ENCODE results near the gene ILDR1. TPM values are rescaled to one million over a fixed set of nuclear protein-coding genes. Genes with fewer than 3 reads are reported as not detected.
"Not testable (repeated sequence)": the region's sequence is repeated elsewhere in the genome, so short reads cannot be mapped to it uniquely, and the experiment has no call there.

Gene ILDR1
- total and polyA plus RNA-seq, 2 donors, result 0.76 to 2.1 TPM

- Histone ChIP-seq H3K36me3 (ENCODE audit: control insufficient read depth in 2 of 2, insufficient read depth in 2 of 2, low read length in 1 of 2) (no peaks in the 10 kb centered on the region), H3K4me3 (ENCODE audit: low read length in 2 of 2) (no peak overlapping the region), H3K27ac (ENCODE audit: low read depth in 1 of 2, low read length in 1 of 2) (no peak overlapping the region), H3K4me1 (ENCODE audit: control insufficient read depth in 2 of 2, insufficient read depth in 2 of 2, low read length in 2 of 2) (no peaks in the 10 kb centered on the region), H3K27me3 (ENCODE audit: control insufficient read depth in 2 of 2, insufficient read depth in 1 of 2, low read length in 1 of 2) (no peaks in the 10 kb centered on the region), H3K9me3 (ENCODE audit: control insufficient read depth in 2 of 2, insufficient read depth in 1 of 2, low read length in 1 of 2) (no peaks in the 10 kb centered on the region)
- 97% methylated on average over 2 of the region's 2 CpGs for WGBS
- DNase-seq (ENCODE audit: low read depth in 6 of 9, low spot score in 9 of 9), result no peak
Observed at GRCh38 chr3:122057671-122058070, 35.6 kb upstream of the ILDR1 start.

- no peak within 1 kb of the TSS for H3K27ac ChIP-seq (ENCODE audit: low read depth in 1 of 2, low read length in 1 of 2)
- no peaks in the 10 kb centered on the region for H3K27me3 ChIP-seq (ENCODE audit: control insufficient read depth in 2 of 2, insufficient read depth in 1 of 2, low read length in 1 of 2)
- no peaks in the 10 kb centered on the region for H3K4me1 ChIP-seq (ENCODE audit: control insufficient read depth in 2 of 2, insufficient read depth in 2 of 2, low read length in 2 of 2)
- no peak within 1 kb of the TSS for H3K4me3 ChIP-seq (ENCODE audit: low read length in 2 of 2)
- no peaks in the 10 kb centered on the region for H3K36me3 ChIP-seq (ENCODE audit: control insufficient read depth in 2 of 2, insufficient read depth in 2 of 2, low read length in 1 of 2)
- 4% methylated on average over 3 of the region's 3 CpGs for WGBS
- DNase-seq (ENCODE audit: low read depth in 6 of 9, low spot score in 9 of 9), result peak in 1 of 9 donors; percentile 26
- no peaks in the 10 kb centered on the region for H3K9me3 ChIP-seq (ENCODE audit: control insufficient read depth in 2 of 2, insufficient read depth in 1 of 2, low read length in 1 of 2)
Observed at GRCh38 chr3:122055215-122055614, 33.2 kb upstream of the ILDR1 start, which contains the start of gene CD86. Gene CD86, plus strand, starts transcription at chr3:122055362. Its CDS starts 128 bp downstream, at chr3:122055490.

GRCh38 chr3:122052968-122053367, 30.9 kb upstream of the ILDR1 start:
- H3K27me3 ChIP-seq (ENCODE audit: control insufficient read depth in 2 of 2, insufficient read depth in 1 of 2, low read length in 1 of 2), result no peaks in the 10 kb centered on the region
- no peak overlapping the region for H3K4me3 ChIP-seq (ENCODE audit: low read length in 2 of 2)
- DNase-seq (ENCODE audit: low read depth in 6 of 9, low spot score in 9 of 9), result no peak
- 72% methylated on average over 3 of the region's 3 CpGs for WGBS
- no peaks in the 10 kb centered on the region for H3K4me1 ChIP-seq (ENCODE audit: control insufficient read depth in 2 of 2, insufficient read depth in 2 of 2, low read length in 2 of 2)
- H3K27ac ChIP-seq (ENCODE audit: low read depth in 1 of 2, low read length in 1 of 2), result no peak overlapping the region
- H3K36me3 ChIP-seq (ENCODE audit: control insufficient read depth in 2 of 2, insufficient read depth in 2 of 2, low read length in 1 of 2), result no peaks in the 10 kb centered on the region
- no peaks in the 10 kb centered on the region for H3K9me3 ChIP-seq (ENCODE audit: control insufficient read depth in 2 of 2, insufficient read depth in 1 of 2, low read length in 1 of 2)

- not testable (repeated sequence) for H3K9me3 ChIP-seq (ENCODE audit: control insufficient read depth in 2 of 2, insufficient read depth in 1 of 2, low read length in 1 of 2); H3K4me3 ChIP-seq (ENCODE audit: low read length in 2 of 2); H3K36me3 ChIP-seq (ENCODE audit: control insufficient read depth in 2 of 2, insufficient read depth in 2 of 2, low read length in 1 of 2); H3K4me1 ChIP-seq (ENCODE audit: control insufficient read depth in 2 of 2, insufficient read depth in 2 of 2, low read length in 2 of 2); H3K27me3 ChIP-seq (ENCODE audit: control insufficient read depth in 2 of 2, insufficient read depth in 1 of 2, low read length in 1 of 2); DNase-seq (ENCODE audit: low read depth in 6 of 9, low spot score in 9 of 9); H3K27ac ChIP-seq (ENCODE audit: low read depth in 1 of 2, low read length in 1 of 2)
- WGBS, result 97% methylated on average over 11 of the region's 11 CpGs
Observed at GRCh38 chr3:122047773-122048172, 25.7 kb upstream of the ILDR1 start.

- H3K4me1 ChIP-seq (ENCODE audit: control insufficient read depth in 2 of 2, insufficient read depth in 2 of 2, low read length in 2 of 2); H3K36me3 ChIP-seq (ENCODE audit: control insufficient read depth in 2 of 2, insufficient read depth in 2 of 2, low read length in 1 of 2); H3K27ac ChIP-seq (ENCODE audit: low read depth in 1 of 2, low read length in 1 of 2); H3K27me3 ChIP-seq (ENCODE audit: control insufficient read depth in 2 of 2, insufficient read depth in 1 of 2, low read length in 1 of 2); H3K4me3 ChIP-seq (ENCODE audit: low read length in 2 of 2); DNase-seq (ENCODE audit: low read depth in 6 of 9, low spot score in 9 of 9); H3K9me3 ChIP-seq (ENCODE audit: control insufficient read depth in 2 of 2, insufficient read depth in 1 of 2, low read length in 1 of 2): not testable (repeated sequence)
- 96% methylated on average over 9 of the region's 16 CpGs for whole genome bisulfite sequencing
Observed at GRCh38 chr3:122047296-122047695, 25.2 kb upstream of the ILDR1 start.

GRCh38 chr3:122033023-122033422, 11.0 kb upstream of the ILDR1 start:
- no peak overlapping the region for H3K4me3 ChIP-seq (ENCODE audit: low read length in 2 of 2)
- H3K27ac ChIP-seq (ENCODE audit: low read depth in 1 of 2, low read length in 1 of 2), result no peak overlapping the region
- 92% methylated on average over 1 of the region's 1 CpG for WGBS
- no peak for DNase-seq (ENCODE audit: low read depth in 6 of 9, low spot score in 9 of 9)
- no peaks in the 10 kb centered on the region for H3K4me1 ChIP-seq (ENCODE audit: control insufficient read depth in 2 of 2, insufficient read depth in 2 of 2, low read length in 2 of 2)
- H3K9me3 ChIP-seq (ENCODE audit: control insufficient read depth in 2 of 2, insufficient read depth in 1 of 2, low read length in 1 of 2), result peaks cover 0 to 10% of the 10 kb centered on the region in 2 donors
- no peaks in the 10 kb centered on the region for H3K27me3 ChIP-seq (ENCODE audit: control insufficient read depth in 2 of 2, insufficient read depth in 1 of 2, low read length in 1 of 2)
- H3K36me3 ChIP-seq (ENCODE audit: control insufficient read depth in 2 of 2, insufficient read depth in 2 of 2, low read length in 1 of 2), result no peaks in the 10 kb centered on the region

GRCh38 chr3:122032531-122032930, 10.5 kb upstream of the ILDR1 start:
- H3K27me3 ChIP-seq (ENCODE audit: control insufficient read depth in 2 of 2, insufficient read depth in 1 of 2, low read length in 1 of 2), result no peaks in the 10 kb centered on the region
- 99% methylated on average over 1 of the region's 1 CpG for WGBS
- H3K9me3 ChIP-seq (ENCODE audit: control insufficient read depth in 2 of 2, insufficient read depth in 1 of 2, low read length in 1 of 2), result peaks cover 0 to 10% of the 10 kb centered on the region in 2 donors
- DNase-seq (ENCODE audit: low read depth in 6 of 9, low spot score in 9 of 9), result no peak
- H3K4me1 ChIP-seq (ENCODE audit: control insufficient read depth in 2 of 2, insufficient read depth in 2 of 2, low read length in 2 of 2), result no peaks in the 10 kb centered on the region
- H3K4me3 ChIP-seq (ENCODE audit: low read length in 2 of 2), result no peak overlapping the region
- no peak overlapping the region for H3K27ac ChIP-seq (ENCODE audit: low read depth in 1 of 2, low read length in 1 of 2)
- H3K36me3 ChIP-seq (ENCODE audit: control insufficient read depth in 2 of 2, insufficient read depth in 2 of 2, low read length in 1 of 2), result no peaks in the 10 kb centered on the region

GRCh38 chr3:122031123-122031468, 9.0 kb upstream of the ILDR1 start:
- no peaks in the 10 kb centered on the region for H3K4me1 ChIP-seq (ENCODE audit: control insufficient read depth in 2 of 2, insufficient read depth in 2 of 2, low read length in 2 of 2)
- DNase-seq (ENCODE audit: low read depth in 6 of 9, low spot score in 9 of 9), result no peak
- H3K27ac ChIP-seq (ENCODE audit: low read depth in 1 of 2, low read length in 1 of 2), result no peak overlapping the region
- H3K36me3 ChIP-seq (ENCODE audit: control insufficient read depth in 2 of 2, insufficient read depth in 2 of 2, low read length in 1 of 2), result no peaks in the 10 kb centered on the region
- 94% methylated on average over 1 of the region's 1 CpG for WGBS
- H3K9me3 ChIP-seq (ENCODE audit: control insufficient read depth in 2 of 2, insufficient read depth in 1 of 2, low read length in 1 of 2), result no peaks in the 10 kb centered on the region
- H3K4me3 ChIP-seq (ENCODE audit: low read length in 2 of 2), result no peak overlapping the region
- no peaks in the 10 kb centered on the region for H3K27me3 ChIP-seq (ENCODE audit: control insufficient read depth in 2 of 2, insufficient read depth in 1 of 2, low read length in 1 of 2)

- no peaks in the 10 kb centered on the region for H3K27me3 ChIP-seq (ENCODE audit: control insufficient read depth in 2 of 2, insufficient read depth in 1 of 2, low read length in 1 of 2)
- WGBS, result 95% methylated on average over 3 of the region's 3 CpGs
- H3K36me3 ChIP-seq (ENCODE audit: control insufficient read depth in 2 of 2, insufficient read depth in 2 of 2, low read length in 1 of 2), result no peaks in the 10 kb centered on the region
- no peaks in the 10 kb centered on the region for H3K4me1 ChIP-seq (ENCODE audit: control insufficient read depth in 2 of 2, insufficient read depth in 2 of 2, low read length in 2 of 2)
- H3K27ac ChIP-seq (ENCODE audit: low read depth in 1 of 2, low read length in 1 of 2), result no peak overlapping the region
- H3K4me3 ChIP-seq (ENCODE audit: low read length in 2 of 2), result no peak overlapping the region
- H3K9me3 ChIP-seq (ENCODE audit: control insufficient read depth in 2 of 2, insufficient read depth in 1 of 2, low read length in 1 of 2), result no peaks in the 10 kb centered on the region
- DNase-seq (ENCODE audit: low read depth in 6 of 9, low spot score in 9 of 9), result no peak
Observed at GRCh38 chr3:122030381-122031122, 8.5 kb upstream of the ILDR1 start.

Data from thymus (tissue), 11 donors.